DMS 273 treated with DMSO at 0.1 percent for 48 hours (cell line): ENCODE data around the gene HCN2.
"Not testable (repeated sequence)": the region's sequence is repeated elsewhere in the genome, so short reads cannot be mapped to it uniquely, and the experiment has no call there.

Experiments used
- DNase-seq: peaks from one replicate; lab custom pipeline; 2025; lab: John Stamatoyannopoulos, UW

Gene HCN2

GRCh38 chr19:571566-571974 lies 18.1 kb upstream of the HCN2 start:
- no peak for DNase-seq

- peak; percentile 93 for DNase-seq
Measured at GRCh38 chr19:572140-572742, 17.4 kb upstream of the HCN2 start, which contains the start of gene BSG. Gene BSG (plus strand): TSS chr19:572596. CDS start chr19:572635, 39 bp downstream.

GRCh38 chr19:572743-573518 lies 16.8 kb upstream of the HCN2 start:
- no peak for DNase-seq

- DNase-seq, result no peak
Measured at GRCh38 chr19:573519-573825, 16.2 kb upstream of the HCN2 start.

GRCh38 chr19:574658-575526 lies 14.8 kb upstream of the HCN2 start:
- no peak for DNase-seq

GRCh38 chr19:575527-576506 lies 13.9 kb upstream of the HCN2 start:
- no peak for DNase-seq

GRCh38 chr19:576768-577438 lies 12.8 kb upstream of the HCN2 start:
- no peak for DNase-seq

- no peak for DNase-seq
Measured at GRCh38 chr19:577439-578392, 12.0 kb upstream of the HCN2 start.

GRCh38 chr19:579111-579841 lies 10.4 kb upstream of the HCN2 start:
- DNase-seq, result no peak

- DNase-seq, result no peak
Measured at GRCh38 chr19:579842-580155, 9.9 kb upstream of the HCN2 start.

- DNase-seq, result no peak
Measured at GRCh38 chr19:580274-580835, 9.3 kb upstream of the HCN2 start.

- DNase-seq, result no peak
Measured at GRCh38 chr19:581399-582111, 8.1 kb upstream of the HCN2 start.

- DNase-seq, result no peak
Measured at GRCh38 chr19:582497-583197, 7.0 kb upstream of the HCN2 start.

- no peak for DNase-seq
Measured at GRCh38 chr19:583198-583967, 6.3 kb upstream of the HCN2 start.

- no peak for DNase-seq
Measured at GRCh38 chr19:583968-584239, 5.8 kb upstream of the HCN2 start.

GRCh38 chr19:584240-585001 lies 5.3 kb upstream of the HCN2 start:
- no peak for DNase-seq

- DNase-seq, result not testable (repeated sequence)
Measured at GRCh38 chr19:585146-585545, 4.5 kb upstream of the HCN2 start.
